Fibroblast of lung (primary cell): Measurements from ENCODE around the gene ITM2C.

Experiments
- EZH2 ChIP-seq: IDR thresholded peaks from 2 replicates; pipeline ENCODE4 v1.5.1; 2012; ENCODE audit warnings: low read length, control low read depth, mild to moderate bottlenecking; ENCODE audit errors: missing control alignments
- TF ChIP-seq, protein P1 (sequence below), 2 donors: IDR thresholded peaks in 1 of 2; conservative IDR thresholded peaks in 1 of 2; 1 replicate in 1 of 2; 2 replicates in 1 of 2; pipeline ENCODE4 v1.5.1; 2011 to 2012; ENCODE audit warnings: low read length in 2 of 2, control low read depth in 1 of 2, inconsistent platforms in 1 of 2, low read depth in 1 of 2, mild to moderate bottlenecking in 1 of 2

DNA sequence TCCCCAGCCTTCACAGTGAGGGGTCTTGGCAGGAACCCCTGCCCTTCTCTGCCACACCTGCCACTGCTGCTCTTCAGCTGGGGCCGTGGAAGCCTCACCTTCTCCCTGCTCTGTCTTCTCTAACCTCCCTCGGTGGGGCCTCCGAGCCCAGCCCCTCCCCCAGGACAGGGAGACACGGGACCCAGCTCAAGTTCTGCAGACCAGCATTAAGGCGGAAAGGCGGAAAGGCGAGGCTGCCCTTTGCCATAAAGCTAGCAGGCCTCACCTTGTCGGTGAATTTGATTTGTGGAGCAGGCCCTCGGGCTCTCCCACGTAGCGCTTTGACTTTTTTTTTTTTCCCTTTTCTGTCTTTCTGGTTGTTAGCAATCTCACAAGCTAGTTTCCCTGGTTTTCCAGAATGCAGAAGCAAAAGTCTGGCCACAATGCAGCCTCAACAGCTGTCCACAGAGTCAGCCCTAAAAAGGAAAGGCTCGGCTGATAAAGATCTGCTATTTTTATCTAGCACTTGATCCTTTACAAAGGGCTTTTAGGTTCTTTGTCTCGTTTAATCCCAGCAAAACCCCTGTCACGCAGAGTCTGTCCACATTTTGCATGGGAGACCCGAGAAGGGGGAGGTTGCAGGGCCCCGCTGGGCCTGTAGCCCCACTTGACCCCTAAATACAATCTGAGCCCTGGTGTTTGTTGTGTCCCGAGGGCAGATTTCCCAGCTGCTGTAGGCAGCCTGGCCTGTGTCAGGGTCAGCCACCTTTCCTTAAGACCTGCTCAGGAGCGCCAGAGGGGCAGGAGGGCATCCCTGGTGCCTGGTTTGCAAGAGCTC is 6.0 kb downstream of the ITM2C start:
- TF ChIP-seq, protein P1, sequence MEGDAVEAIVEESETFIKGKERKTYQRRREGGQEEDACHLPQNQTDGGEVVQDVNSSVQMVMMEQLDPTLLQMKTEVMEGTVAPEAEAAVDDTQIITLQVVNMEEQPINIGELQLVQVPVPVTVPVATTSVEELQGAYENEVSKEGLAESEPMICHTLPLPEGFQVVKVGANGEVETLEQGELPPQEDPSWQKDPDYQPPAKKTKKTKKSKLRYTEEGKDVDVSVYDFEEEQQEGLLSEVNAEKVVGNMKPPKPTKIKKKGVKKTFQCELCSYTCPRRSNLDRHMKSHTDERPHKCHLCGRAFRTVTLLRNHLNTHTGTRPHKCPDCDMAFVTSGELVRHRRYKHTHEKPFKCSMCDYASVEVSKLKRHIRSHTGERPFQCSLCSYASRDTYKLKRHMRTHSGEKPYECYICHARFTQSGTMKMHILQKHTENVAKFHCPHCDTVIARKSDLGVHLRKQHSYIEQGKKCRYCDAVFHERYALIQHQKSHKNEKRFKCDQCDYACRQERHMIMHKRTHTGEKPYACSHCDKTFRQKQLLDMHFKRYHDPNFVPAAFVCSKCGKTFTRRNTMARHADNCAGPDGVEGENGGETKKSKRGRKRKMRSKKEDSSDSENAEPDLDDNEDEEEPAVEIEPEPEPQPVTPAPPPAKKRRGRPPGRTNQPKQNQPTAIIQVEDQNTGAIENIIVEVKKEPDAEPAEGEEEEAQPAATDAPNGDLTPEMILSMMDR (conservative IDR thresholded peaks at IDR 0.05 in 1 of 2, IDR thresholded peaks at IDR 0.05 in 1 of 2; ENCODE audit: low read depth in 1 of 2, low read length in 2 of 2): no peak
- TF ChIP-seq EZH2: no peak
